Measurements from ENCODE around the gene ELOVL2.
"Not testable (repeated sequence)": the region's sequence is repeated elsewhere in the genome, so short reads cannot be mapped to it uniquely, and the experiment has no call there.

Gene ELOVL2

DNA sequence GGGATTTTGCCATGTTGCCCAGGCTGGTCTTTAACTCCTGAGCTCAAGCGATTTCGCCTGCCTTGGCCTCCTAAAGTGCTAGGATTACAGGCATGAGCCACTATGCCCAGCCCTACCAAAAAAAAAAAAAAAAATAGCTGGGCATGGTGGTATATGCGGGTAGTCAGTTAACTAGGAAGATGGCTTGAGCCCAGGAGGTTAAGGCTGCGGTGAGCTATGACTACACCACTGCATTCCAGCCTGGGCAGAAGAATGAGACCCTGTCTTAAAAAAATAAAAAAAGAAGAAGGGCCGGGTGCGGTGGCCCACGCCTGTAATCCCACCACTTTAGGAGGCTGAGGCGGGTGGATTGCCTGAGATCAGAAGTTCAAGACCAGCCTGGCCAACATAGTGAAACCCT is 50.2 kb downstream of the ELOVL2 start:
- no peak for DNase-seq (ENCODE audit: low spot score)
- H3K4me3 ChIP-seq: no peak overlapping the region
- H3K27ac ChIP-seq: no peak overlapping the region
- TF ChIP-seq, protein P1, sequence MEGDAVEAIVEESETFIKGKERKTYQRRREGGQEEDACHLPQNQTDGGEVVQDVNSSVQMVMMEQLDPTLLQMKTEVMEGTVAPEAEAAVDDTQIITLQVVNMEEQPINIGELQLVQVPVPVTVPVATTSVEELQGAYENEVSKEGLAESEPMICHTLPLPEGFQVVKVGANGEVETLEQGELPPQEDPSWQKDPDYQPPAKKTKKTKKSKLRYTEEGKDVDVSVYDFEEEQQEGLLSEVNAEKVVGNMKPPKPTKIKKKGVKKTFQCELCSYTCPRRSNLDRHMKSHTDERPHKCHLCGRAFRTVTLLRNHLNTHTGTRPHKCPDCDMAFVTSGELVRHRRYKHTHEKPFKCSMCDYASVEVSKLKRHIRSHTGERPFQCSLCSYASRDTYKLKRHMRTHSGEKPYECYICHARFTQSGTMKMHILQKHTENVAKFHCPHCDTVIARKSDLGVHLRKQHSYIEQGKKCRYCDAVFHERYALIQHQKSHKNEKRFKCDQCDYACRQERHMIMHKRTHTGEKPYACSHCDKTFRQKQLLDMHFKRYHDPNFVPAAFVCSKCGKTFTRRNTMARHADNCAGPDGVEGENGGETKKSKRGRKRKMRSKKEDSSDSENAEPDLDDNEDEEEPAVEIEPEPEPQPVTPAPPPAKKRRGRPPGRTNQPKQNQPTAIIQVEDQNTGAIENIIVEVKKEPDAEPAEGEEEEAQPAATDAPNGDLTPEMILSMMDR (IDR thresholded peaks at IDR 0.05): no peak

DNA sequence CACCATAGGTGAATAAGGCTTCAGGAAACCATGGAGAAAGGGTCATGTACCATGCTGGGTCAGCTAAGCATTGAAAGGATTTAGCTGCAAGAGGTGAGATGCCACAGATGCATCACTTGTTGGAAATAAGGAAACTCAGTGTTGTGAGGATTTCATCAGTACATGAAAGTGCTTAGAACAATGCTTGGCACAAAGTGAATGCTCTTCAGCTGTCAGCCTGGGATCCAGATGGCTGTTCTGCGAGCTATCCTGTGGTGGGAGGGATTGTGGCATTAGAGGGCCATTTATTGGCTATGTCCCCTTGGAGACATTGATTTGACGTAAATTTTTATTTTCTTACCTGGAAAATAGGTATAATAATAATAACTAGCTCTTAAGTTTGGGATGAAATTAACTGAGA is 53.0 kb downstream of the ELOVL2 start:
- DNase-seq (ENCODE audit: low spot score): no peak
- TF ChIP-seq, protein P1 (IDR thresholded peaks at IDR 0.05): no peak
- H3K27ac ChIP-seq: no peak overlapping the region
- H3K4me3 ChIP-seq: no peak overlapping the region

DNA sequence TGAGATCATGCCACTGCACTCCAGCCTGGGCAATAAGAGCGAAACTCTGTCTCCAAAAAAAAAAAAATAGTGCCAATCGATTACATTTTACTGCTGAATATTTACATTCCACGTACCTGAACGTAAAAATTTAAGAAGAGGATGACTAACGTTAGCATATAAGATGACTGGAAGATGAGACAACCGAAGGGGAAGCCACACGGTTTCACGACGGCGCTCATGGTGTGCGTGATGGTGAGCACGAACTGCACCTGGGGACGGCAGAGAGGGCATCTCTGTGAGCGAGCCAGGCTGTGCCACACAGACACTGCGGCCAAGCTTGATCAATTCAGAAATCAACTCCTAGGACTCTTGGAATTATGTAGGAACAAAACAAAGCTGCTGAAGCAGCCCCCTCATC is 54.5 kb downstream of the ELOVL2 start:
- DNase-seq (ENCODE audit: low spot score): no peak
- Histone ChIP-seq H3K27ac (no peak overlapping the region), H3K4me3 (no peak overlapping the region)
- TF ChIP-seq, protein P1 (IDR thresholded peaks at IDR 0.05): no peak

DNA sequence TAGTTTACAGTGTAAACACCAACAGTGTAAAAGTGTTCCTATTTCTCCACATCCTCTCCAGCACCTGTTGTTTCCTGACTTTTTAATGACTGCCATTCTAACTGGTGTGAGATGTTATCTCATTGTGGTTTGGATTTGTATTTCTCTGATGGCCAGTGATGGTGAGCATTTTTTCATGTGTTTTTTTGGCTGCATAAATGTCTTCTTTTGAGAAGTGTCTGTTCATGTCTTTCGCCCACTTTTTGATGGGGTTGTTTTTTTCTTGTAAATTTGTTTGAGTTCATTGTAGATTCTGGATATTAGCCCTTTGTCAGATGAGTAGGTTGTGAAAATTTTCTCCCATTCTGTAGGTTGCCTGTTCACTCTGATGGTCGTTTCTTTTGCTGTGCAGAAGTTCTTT is 59.1 kb downstream of the ELOVL2 start:
- DNase-seq (ENCODE audit: low spot score); H3K27ac ChIP-seq; H3K4me3 ChIP-seq: not testable (repeated sequence)

DNA sequence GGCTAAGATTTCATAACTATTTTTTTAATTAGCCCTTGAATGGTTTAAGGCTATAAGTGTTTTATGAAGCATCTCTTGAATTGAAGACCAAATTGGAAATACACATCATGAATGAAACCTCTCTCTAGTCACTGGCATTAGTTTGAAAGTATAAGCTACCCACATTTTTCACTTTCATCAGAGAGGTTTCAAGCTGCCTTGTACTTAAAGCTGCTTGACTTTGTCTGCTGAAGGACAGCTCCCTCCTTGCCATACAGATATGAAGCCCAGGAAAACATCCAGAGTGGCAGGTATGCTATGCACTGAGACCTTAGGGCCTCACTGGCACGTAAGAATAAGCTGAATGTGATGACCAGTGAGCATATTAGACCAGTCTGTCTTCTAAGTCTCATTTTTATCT is 62.7 kb downstream of the ELOVL2 start:
- Histone ChIP-seq H3K27ac (no peak overlapping the region), H3K4me3 (no peak overlapping the region)
- TF ChIP-seq, protein P1 (IDR thresholded peaks at IDR 0.05): no peak
- DNase-seq (ENCODE audit: low spot score): no peak

DNA sequence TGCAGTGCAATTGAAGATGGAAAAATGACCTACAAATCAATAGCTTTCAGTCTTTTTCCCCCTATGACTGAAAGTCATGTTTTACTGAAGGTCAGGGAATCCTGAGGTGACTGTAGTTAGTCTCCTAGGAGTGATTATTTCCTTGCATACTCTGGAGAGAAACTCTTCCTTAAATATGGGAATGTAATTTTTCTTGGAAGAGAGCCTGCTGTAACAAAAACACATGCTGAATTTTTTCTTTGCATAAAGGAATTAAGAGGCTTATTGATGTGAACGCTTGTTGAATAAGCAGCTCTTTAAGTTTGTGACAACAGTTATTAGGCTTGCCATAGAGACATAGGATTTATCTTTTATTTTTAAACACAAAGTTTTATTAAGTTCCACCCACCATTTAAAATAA is 64.5 kb downstream of the ELOVL2 start:
- TF ChIP-seq, protein P1 (IDR thresholded peaks at IDR 0.05): no peak
- Histone ChIP-seq H3K4me3 (no peak overlapping the region), H3K27ac (no peak overlapping the region)
- no peak for DNase-seq (ENCODE audit: low spot score)

DNA sequence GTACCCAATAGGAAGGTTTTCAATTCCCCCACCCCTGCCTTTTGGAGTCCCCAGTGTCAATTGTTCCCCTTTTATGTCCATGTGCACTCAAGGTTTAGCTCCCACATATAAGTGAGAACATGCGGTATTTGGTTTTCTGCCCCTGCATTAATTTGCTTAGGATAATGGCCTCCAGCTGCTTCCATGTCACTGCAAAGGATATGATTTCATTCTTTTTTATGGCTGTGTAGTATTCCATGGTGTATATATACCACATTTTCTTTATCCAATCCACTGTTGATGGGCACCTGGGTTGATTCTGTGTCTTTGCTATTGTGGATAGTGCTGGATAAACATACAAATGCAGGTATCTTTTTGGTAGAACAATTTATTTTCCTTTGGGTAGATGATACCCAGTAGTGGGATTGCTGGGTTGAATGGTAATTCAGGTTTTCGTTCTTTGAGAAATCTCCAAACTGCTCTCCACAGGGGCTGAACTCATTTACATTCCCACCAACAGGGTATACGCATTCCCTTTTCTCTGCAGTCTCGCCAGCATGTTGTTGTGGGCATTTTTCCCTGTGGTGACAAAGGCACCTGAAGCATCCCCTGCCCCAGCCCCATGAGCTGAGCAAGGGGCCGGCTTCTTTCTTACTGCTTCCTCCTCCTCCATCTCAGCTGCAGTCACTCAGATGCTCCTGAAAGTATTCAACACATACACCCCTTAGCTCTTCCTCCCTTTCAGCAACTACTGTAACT is 66.7 kb downstream of the ELOVL2 start:
- Histone ChIP-seq H3K4me3 (no peak overlapping the region), H3K27ac (no peak overlapping the region)
- TF ChIP-seq, protein P1 (IDR thresholded peaks at IDR 0.05): no peak
- DNase-seq (ENCODE audit: low spot score): no peak
